Caco-2 (cell line): ENCODE measurements around the gene LDHD. TPM values are rescaled to one million over a fixed set of nuclear protein-coding genes. Genes with fewer than 3 reads are reported as not detected.

ENCODE experiments used
- BruUV-seq: library from RNA; stranded (reverse); fragments of 400-500 nt; replicated peaks from 2 replicates; lab custom pipeline; 2021; lab: Mats Ljungman, UMichigan
- CTCF ChIA-PET: fragments of 300-600 bp; sonication (Branson Sonifier 250); formaldehyde crosslinking; loops from one replicate; lab custom pipeline; 2022; ENCODE audit warnings: antibody characterized with exemption; lab: Charles Lee
- POLR2A ChIA-PET: fragments of 300-600 bp; sonication (Branson Sonifier 250); formaldehyde crosslinking; loops from one replicate; lab custom pipeline; 2022; ENCODE audit warnings: antibody characterized with exemption; lab: Charles Lee
- DNase-seq, 2 experiments: peaks; one replicate each; pipeline versions ENCODE4 v3.0.0 to v3.0.0-alpha.2; 2020 to 2022
- H3K27me3 ChIP-seq: replicated peaks from 2 replicates; pipeline ENCODE4 v1.6.0; 2011; ENCODE audit warnings: low read length; ENCODE audit not compliant: control insufficient read depth, insufficient read depth
- H3K36me3 ChIP-seq: 2 replicates; pipeline ENCODE4 v1.5.1; 2011; ENCODE audit warnings: low read length; ENCODE audit not compliant: control insufficient read depth, insufficient read depth
- H3K4me1 ChIP-seq: fragments of 250-450 bp; sonication (Bioruptor Pico); 2 replicates; pipeline ENCODE4 v1.5.1; 2020; ENCODE audit warnings: mild to moderate bottlenecking
- H3K4me3 ChIP-seq: 2 replicates; pipeline ENCODE4 v1.5.1; 2011; ENCODE audit warnings: low read depth, mild to moderate bottlenecking, control low read depth, low read length
- H3K9me3 ChIP-seq: fragments of 250-450 bp; sonication (Bioruptor Pico); 2 replicates; pipeline ENCODE4 v1.5.1; 2020; ENCODE audit warnings: mild to moderate bottlenecking, moderate library complexity
- H3K27ac Mint-ChIP-seq: one replicate; pipeline ENCODE4 v1.8.0; 2022; ENCODE audit warnings: mixed read lengths; ENCODE audit not compliant: unreplicated experiment
- H3K27me3 Mint-ChIP-seq: one replicate; pipeline ENCODE4 v1.8.0; 2022; ENCODE audit warnings: mixed read lengths; ENCODE audit not compliant: insufficient read depth, unreplicated experiment
- H3K36me3 Mint-ChIP-seq: one replicate; pipeline ENCODE4 v1.8.0; 2022; ENCODE audit warnings: mild to moderate bottlenecking, mixed read lengths; ENCODE audit not compliant: insufficient read depth, unreplicated experiment
- H3K4me1 Mint-ChIP-seq: one replicate; pipeline ENCODE4 v1.8.0; 2022; ENCODE audit warnings: low read depth, mixed read lengths; ENCODE audit not compliant: unreplicated experiment
- H3K4me3 Mint-ChIP-seq: one replicate; pipeline ENCODE4 v1.8.0; 2022; ENCODE audit warnings: mild to moderate bottlenecking, moderate library complexity, mixed read lengths; ENCODE audit not compliant: unreplicated experiment
- H3K9me3 Mint-ChIP-seq: one replicate; pipeline ENCODE4 v1.8.0; 2022; ENCODE audit warnings: mixed read lengths; ENCODE audit not compliant: unreplicated experiment
- intact Hi-C: fragments of 100-400 bp; cut with micrococcal nuclease; formaldehyde crosslinking; loops from one replicate; pipeline ENCODE4 v1.10.0; 2022; ENCODE audit not compliant: unreplicated experiment
- total RNA-seq: library from RNA; stranded (reverse); gene quantifications from 2 replicates; pipeline ENCODE4 v1.2.3, GENCODE V29; 2022
- TF ChIP-seq, protein P1 (sequence below), 2 experiments: fragments of 200-600 bp in 1 of 2; IDR thresholded peaks; 1 replicate in 1 of 2; 2 replicates in 1 of 2; pipeline versions ENCODE4 v1.5.1 to v1.8.0; 2011 to 2022; ENCODE audit warnings: antibody characterized with exemption in 1 of 2, control low read depth in 1 of 2, inconsistent platforms in 1 of 2, low read depth in 1 of 2, low read length in 1 of 2, mild to moderate bottlenecking in 1 of 2, moderate library complexity in 1 of 2; ENCODE audit not compliant: insufficient read depth in 1 of 2, severe bottlenecking in 1 of 2, unreplicated experiment in 1 of 2

Gene LDHD
- total RNA-seq, 1 experiment from 2014 or later = 4.1 TPM

DNA sequence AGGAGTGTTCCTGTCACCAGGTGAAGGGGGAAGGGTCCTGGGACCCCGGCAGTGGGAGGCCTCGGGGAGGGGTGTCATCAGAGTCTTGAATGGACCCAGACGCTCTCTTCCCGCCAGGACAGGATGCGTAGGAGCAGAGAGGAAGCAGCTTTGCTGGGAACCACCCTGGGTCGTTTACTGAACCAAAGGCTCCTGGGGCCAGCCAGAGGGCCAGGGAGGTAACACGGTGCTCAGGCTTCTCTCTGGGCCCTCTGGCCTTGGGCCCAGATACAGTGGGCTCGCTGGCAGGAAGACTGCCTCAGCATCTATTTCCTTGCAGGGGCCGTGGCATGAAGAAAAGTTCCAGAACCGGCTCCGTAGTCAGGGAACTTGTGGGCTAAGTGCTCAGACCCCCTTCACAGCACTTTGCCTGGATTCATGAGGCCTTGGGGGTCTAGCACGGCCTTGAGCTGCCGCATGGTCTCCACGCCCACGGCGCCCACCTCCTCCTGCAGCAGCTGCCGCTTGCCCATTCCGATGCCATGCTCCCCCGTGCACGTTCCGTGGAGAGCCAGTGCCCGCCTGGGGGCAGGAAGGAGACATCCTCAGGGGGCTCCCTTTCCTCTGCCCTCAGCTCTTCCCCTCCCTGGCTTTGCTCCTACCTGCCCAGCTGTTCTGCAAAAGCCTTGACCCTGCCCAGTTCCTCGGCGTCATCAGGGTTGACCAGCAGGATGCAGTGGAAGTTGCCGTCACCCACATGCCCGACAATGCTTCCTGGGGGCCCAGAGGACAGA, 4.4 kb downstream of the LDHD start:
- Histone ChIP-seq H3K36me3 (0 out of 2 replicates have a peak, but pooled peaks cover 1% of the 10 kb centered on the region), H3K9me3 (no peaks in the 10 kb centered on the region), H3K4me3 (no peak overlapping the region), H3K4me1 (peaks cover 25% of the 10 kb centered on the region), H3K27me3 (no peaks in the 10 kb centered on the region)
- TF ChIP-seq, protein P1, sequence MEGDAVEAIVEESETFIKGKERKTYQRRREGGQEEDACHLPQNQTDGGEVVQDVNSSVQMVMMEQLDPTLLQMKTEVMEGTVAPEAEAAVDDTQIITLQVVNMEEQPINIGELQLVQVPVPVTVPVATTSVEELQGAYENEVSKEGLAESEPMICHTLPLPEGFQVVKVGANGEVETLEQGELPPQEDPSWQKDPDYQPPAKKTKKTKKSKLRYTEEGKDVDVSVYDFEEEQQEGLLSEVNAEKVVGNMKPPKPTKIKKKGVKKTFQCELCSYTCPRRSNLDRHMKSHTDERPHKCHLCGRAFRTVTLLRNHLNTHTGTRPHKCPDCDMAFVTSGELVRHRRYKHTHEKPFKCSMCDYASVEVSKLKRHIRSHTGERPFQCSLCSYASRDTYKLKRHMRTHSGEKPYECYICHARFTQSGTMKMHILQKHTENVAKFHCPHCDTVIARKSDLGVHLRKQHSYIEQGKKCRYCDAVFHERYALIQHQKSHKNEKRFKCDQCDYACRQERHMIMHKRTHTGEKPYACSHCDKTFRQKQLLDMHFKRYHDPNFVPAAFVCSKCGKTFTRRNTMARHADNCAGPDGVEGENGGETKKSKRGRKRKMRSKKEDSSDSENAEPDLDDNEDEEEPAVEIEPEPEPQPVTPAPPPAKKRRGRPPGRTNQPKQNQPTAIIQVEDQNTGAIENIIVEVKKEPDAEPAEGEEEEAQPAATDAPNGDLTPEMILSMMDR (IDR thresholded peaks at IDR 0.05; ENCODE audit: insufficient read depth in 1 of 2, low read depth in 1 of 2, low read length in 1 of 2, severe bottlenecking in 1 of 2, unreplicated experiment in 1 of 2) = peak in 1 of 2 experiments; percentile 0
- H3K4me1 Mint-ChIP-seq = peaks cover 39% of the 10 kb centered on the region
- peak overlapping the region; percentile 84 for H3K27ac Mint-ChIP-seq
- intact Hi-C loops = loop anchor here (1.0 to 2.0 kb wide), 4 partner anchors 15 to 175 kb away; no protein-coding TSS in a partner anchor
- DNase-seq = no peak
- POLR2A ChIA-PET = no interaction called here
- no peak overlapping the region for H3K4me3 Mint-ChIP-seq
- H3K36me3 Mint-ChIP-seq = peaks cover 61% of the 10 kb centered on the region
- no TSS peak for BruUV-seq
- no peaks in the 10 kb centered on the region for H3K27me3 Mint-ChIP-seq
- CTCF ChIA-PET = interaction anchor here (0.6 to 3.9 kb wide), 10 partner anchors 8 to 401 kb away, joined by 3 to 112 read pairs (median 9); partner anchors contain the start of gene ZNRF1
- H3K9me3 Mint-ChIP-seq = no peaks in the 10 kb centered on the region

DNA sequence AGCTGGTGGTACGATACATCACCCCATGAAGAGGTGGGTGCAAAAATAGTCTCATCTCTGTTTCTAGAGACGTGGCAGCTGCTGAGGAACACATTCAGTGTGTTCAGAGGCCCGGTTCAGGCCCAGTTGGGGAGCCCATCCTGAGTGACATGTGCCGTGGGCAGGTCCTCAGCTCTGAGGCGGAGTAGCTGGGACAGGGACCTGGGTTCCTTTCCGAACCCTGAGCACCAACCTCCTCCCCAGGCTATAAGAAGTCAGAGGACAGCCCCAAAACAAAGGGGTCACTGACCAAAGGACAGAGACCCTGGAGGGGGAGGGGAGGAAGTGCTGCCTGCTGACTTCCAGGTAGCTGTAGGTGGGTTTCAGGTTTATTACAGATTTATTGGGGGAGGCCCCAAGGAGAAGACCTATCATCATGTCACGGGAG, 5.1 kb downstream of the LDHD start:
- intact Hi-C loops = loop anchor here (1.0 to 2.0 kb wide), 4 partner anchors 15 to 174 kb away; no protein-coding TSS in a partner anchor
- ChIA-PET POLR2A (interaction anchor here (1.0 kb wide), 2 partner anchors 113 to 126 kb away, joined by 5 read pairs; partner anchors contain the start of genes WDR59 and ZNRF1), CTCF (interaction anchor here (0.6 to 3.9 kb wide), 26 partner anchors 8 to 600 kb away, joined by 3 to 112 read pairs (median 4); partner anchors contain the start of genes WDR59 and ZNRF1)
- Mint-ChIP-seq H3K36me3 (peaks cover 60% of the 10 kb centered on the region), H3K27me3 (no peaks in the 10 kb centered on the region), H3K9me3 (no peaks in the 10 kb centered on the region), H3K4me3 (no peak overlapping the region), H3K4me1 (peaks cover 36% of the 10 kb centered on the region), H3K27ac (peak overlapping the region; percentile 84)
- no peak for DNase-seq
- Histone ChIP-seq H3K4me1 (peaks cover 21% of the 10 kb centered on the region), H3K27me3 (no peaks in the 10 kb centered on the region), H3K36me3 (0 out of 2 replicates have a peak, but pooled peaks cover 1% of the 10 kb centered on the region), H3K9me3 (no peaks in the 10 kb centered on the region), H3K4me3 (no peak overlapping the region)
- TF ChIP-seq, protein P1 (IDR thresholded peaks at IDR 0.05; ENCODE audit: insufficient read depth in 1 of 2, low read depth in 1 of 2, low read length in 1 of 2, severe bottlenecking in 1 of 2, unreplicated experiment in 1 of 2) = no peak
- no TSS peak for BruUV-seq
